Testis (tissue), 2 donors: ENCODE results near the gene HSD3B2.

ENCODE experiments used
- CTCF ChIP-seq, 3 experiments: fragments of 450-650 bp in 2 of 3; fragments of 200-600 bp in 1 of 3; sonication (generic) in 1 of 3; IDR thresholded peaks; one replicate each; pipeline ENCODE4 v1.5.1; 2016 to 2019; ENCODE audit warnings: antibody characterized with exemption in 3 of 3, mild to moderate bottlenecking in 2 of 3, moderate library complexity in 1 of 3
- POLR2A ChIP-seq: fragments of 450-650 bp; IDR thresholded peaks from one replicate; pipeline ENCODE4 v1.6.1; 2017; ENCODE audit warnings: antibody characterized with exemption, mild to moderate bottlenecking, moderate library complexity

- TF ChIP-seq CTCF (IDR thresholded peaks at IDR 0.05), result no peak
- TF ChIP-seq POLR2A, result no peak
Observed at GRCh38 chr1:119375366-119375765, 39.6 kb upstream of the HSD3B2 start.
